Smooth muscle cell (in vitro differentiated cells): ENCODE measurements around the gene GSE1. TPM values are rescaled to one million over a fixed set of nuclear protein-coding genes. Genes with fewer than 3 reads are reported as not detected.

Source experiments
- DNase-seq: peaks from one replicate; lab custom pipeline; 2025; ENCODE audit not compliant: unreplicated experiment; lab: John Stamatoyannopoulos, UW
- H2AFZ ChIP-seq: fragments of 200-600 bp; sonication (generic); 2 replicates; pipeline ENCODE4 v1.6.0; 2016; ENCODE audit warnings: antibody characterized with exemption, low read depth, mild to moderate bottlenecking
- H3F3A ChIP-seq: fragments of 200-600 bp; sonication (generic); 2 replicates; pipeline ENCODE4 v1.6.0; 2017; ENCODE audit warnings: antibody characterized with exemption, low read depth
- H3K27ac ChIP-seq: fragments of 200-600 bp; sonication (generic); 2 replicates; pipeline ENCODE4 v1.5.1; 2016; ENCODE audit warnings: low read depth, mild to moderate bottlenecking
- H3K27me3 ChIP-seq: fragments of 200-600 bp; sonication (generic); 2 replicates; pipeline ENCODE4 v1.6.1; 2016; ENCODE audit warnings: low read depth, mild to moderate bottlenecking
- H3K36me3 ChIP-seq: fragments of 200-600 bp; sonication (generic); 2 replicates; pipeline ENCODE4 v1.5.1; 2016; ENCODE audit warnings: low read depth
- H3K4me1 ChIP-seq: fragments of 200-600 bp; sonication (generic); 2 replicates; pipeline ENCODE4 v1.5.1; 2016; ENCODE audit warnings: low read depth
- H3K4me2 ChIP-seq: fragments of 200-600 bp; sonication (generic); 2 replicates; pipeline ENCODE4 v1.6.0; 2016; ENCODE audit warnings: mild to moderate bottlenecking
- H3K4me3 ChIP-seq: fragments of 200-600 bp; sonication (generic); 2 replicates; pipeline ENCODE4 v1.5.1; 2016; ENCODE audit warnings: mild to moderate bottlenecking
- H3K79me2 ChIP-seq: fragments of 200-600 bp; sonication (generic); 2 replicates; pipeline ENCODE4 v1.6.0; 2016; ENCODE audit warnings: low read depth, mild to moderate bottlenecking
- H3K9ac ChIP-seq: fragments of 200-600 bp; sonication (generic); 2 replicates; pipeline ENCODE4 v1.6.0; 2016; ENCODE audit warnings: low read depth
- H3K9me3 ChIP-seq: fragments of 200-600 bp; sonication (generic); replicated peaks from 2 replicates; pipeline ENCODE4 v1.5.1; 2016; ENCODE audit warnings: low read depth
- H4K20me1 ChIP-seq: fragments of 200-600 bp; sonication (generic); 2 replicates; pipeline ENCODE4 v1.6.0; 2016; ENCODE audit warnings: low read depth
- CTCF ChIP-seq: fragments of 200-600 bp; sonication (generic); IDR thresholded peaks from 2 replicates; pipeline ENCODE4 v1.5.1; 2017; ENCODE audit warnings: borderline replicate concordance, mild to moderate bottlenecking, antibody characterized with exemption; ENCODE audit not compliant: insufficient read depth, poor library complexity, severe bottlenecking
- WGBS: methylation state at CpG from one replicate; pipeline ENCODE4 v1.1.7; 2016; ENCODE audit warnings: low lambda C conversion rate; 5-methylcytosine and 5-hydroxymethylcytosine counted together
- polyA plus RNA-seq: library from polyadenylated mRNA; unstranded; fragments of >200 nt; fragmentation: Nextera tagmentation; extraction: Ambion mirVana; gene quantifications from 2 replicates; pipeline ENCODE4 v1.2.1, GENCODE V29; 2016
- total RNA-seq: library from RNA; depleted of rRNA; stranded (reverse); fragments of >200 nt; gene quantifications from 2 replicates; pipeline ENCODE4 v1.2.3, GENCODE V29; 2014

The GSE1 gene
- total and polyA plus RNA-seq, 2 experiments from 2014 or later = 13.6 to 27.7 TPM

GRCh38 chr16:85708338-85708737, 95.2 kb downstream of the GSE1 start:
- H2AFZ ChIP-seq = no peak overlapping the region
- TF ChIP-seq CTCF = no peak
- H3K4me2 ChIP-seq = no peak overlapping the region
- H3K9me3 ChIP-seq = no peaks in the 10 kb centered on the region
- no peaks in the 10 kb centered on the region for H3F3A ChIP-seq
- H4K20me1 ChIP-seq = no peaks in the 10 kb centered on the region
- no peak overlapping the region for H3K27ac ChIP-seq
- no peaks in the 10 kb centered on the region for H3K27me3 ChIP-seq
- H3K4me3 ChIP-seq = no peak overlapping the region
- no peak for DNase-seq
- 94% methylated on average over 6 of the region's 6 CpGs for WGBS
- H3K79me2 ChIP-seq = no peaks in the 10 kb centered on the region
- H3K4me1 ChIP-seq = no peaks in the 10 kb centered on the region
- H3K36me3 ChIP-seq = no peaks in the 10 kb centered on the region
- no peak overlapping the region for H3K9ac ChIP-seq

- DNase-seq = no peak
- Histone ChIP-seq H3K79me2 (no peaks in the 10 kb centered on the region), H4K20me1 (no peaks in the 10 kb centered on the region), H3K27ac (no peak overlapping the region), H3K4me2 (no peak overlapping the region), H3K4me3 (no peak overlapping the region), H3K9me3 (no peaks in the 10 kb centered on the region), H3F3A (no peaks in the 10 kb centered on the region), H3K36me3 (no peaks in the 10 kb centered on the region), H2AFZ (no peak overlapping the region), H3K9ac (no peak overlapping the region), H3K27me3 (no peaks in the 10 kb centered on the region), H3K4me1 (no peaks in the 10 kb centered on the region)
- TF ChIP-seq CTCF = no peak
- WGBS = 96% methylated on average over 53 of the region's 53 CpGs
Observed at GRCh38 chr16:85709766-85710585, 96.9 kb downstream of the GSE1 start.

- Histone ChIP-seq H3K79me2 (no peaks in the 10 kb centered on the region), H3K4me2 (no peak overlapping the region), H3F3A (no peaks in the 10 kb centered on the region), H2AFZ (no peak overlapping the region), H3K9ac (no peak overlapping the region), H3K4me1 (peaks cover 7% of the 10 kb centered on the region), H3K36me3 (no peaks in the 10 kb centered on the region), H3K4me3 (no peak overlapping the region), H3K27me3 (no peaks in the 10 kb centered on the region), H3K27ac (no peak overlapping the region), H4K20me1 (no peaks in the 10 kb centered on the region), H3K9me3 (no peaks in the 10 kb centered on the region)
- no peak for DNase-seq
- TF ChIP-seq CTCF = no peak
- 96% methylated on average over 9 of the region's 9 CpGs for WGBS
Observed at GRCh38 chr16:85710732-85711131, 97.6 kb downstream of the GSE1 start.

- Histone ChIP-seq H4K20me1 (no peaks in the 10 kb centered on the region), H3K36me3 (no peaks in the 10 kb centered on the region), H3K4me2 (no peak overlapping the region), H3K9me3 (no peaks in the 10 kb centered on the region), H3K4me3 (no peak overlapping the region), H3K27me3 (no peaks in the 10 kb centered on the region), H3K9ac (no peak overlapping the region), H3K4me1 (peaks cover 12% of the 10 kb centered on the region), H3F3A (no peaks in the 10 kb centered on the region), H3K27ac (no peak overlapping the region), H2AFZ (no peak overlapping the region), H3K79me2 (no peaks in the 10 kb centered on the region)
- TF ChIP-seq CTCF = no peak
- no peak for DNase-seq
- WGBS = 97% methylated on average over 6 of the region's 6 CpGs
Observed at GRCh38 chr16:85711982-85712587, 99.0 kb downstream of the GSE1 start.
